ENCODE results near the gene ANKRD11. TPM values are rescaled to one million over a fixed set of nuclear protein-coding genes. Genes with fewer than 3 reads are reported as not detected.

The ANKRD11 gene
- total and polyA plus RNA-seq, 12 donors, result 47.7 to 93.6 (median 66.2) TPM

GRCh38 chr16:89355686-89356085 lies 134.7 kb downstream of the ANKRD11 start:
- WGBS, 2 donors, result 92 to 94% methylated on average over 16 of the region's 16 CpGs
- Histone ChIP-seq H3K4me3 (no peak overlapping the region), H3K9me3 (no peaks in the 10 kb centered on the region), H3K36me3 (peaks cover 0 to 20% (median 0%) of the 10 kb centered on the region in 9 donors), H3K4me1 (peaks cover 34 to 96% (median 88%) of the 10 kb centered on the region in 9 donors), H3K27me3 (no peaks in the 10 kb centered on the region), H3K27ac (peak overlapping the region in 2 of 10 donors; percentile 8 to 45)
- TF ChIP-seq CTCF (IDR thresholded peaks at IDR 0.05), result no peak
- no peak for ATAC-seq
- DNase-seq, result no peak
- intact Hi-C loops (cut with DNase I), result loop anchor here in 1 of 10 donors (10.0 kb wide), 2 partner anchors 49 to 129 kb away; no protein-coding TSS in a partner anchor

DNA sequence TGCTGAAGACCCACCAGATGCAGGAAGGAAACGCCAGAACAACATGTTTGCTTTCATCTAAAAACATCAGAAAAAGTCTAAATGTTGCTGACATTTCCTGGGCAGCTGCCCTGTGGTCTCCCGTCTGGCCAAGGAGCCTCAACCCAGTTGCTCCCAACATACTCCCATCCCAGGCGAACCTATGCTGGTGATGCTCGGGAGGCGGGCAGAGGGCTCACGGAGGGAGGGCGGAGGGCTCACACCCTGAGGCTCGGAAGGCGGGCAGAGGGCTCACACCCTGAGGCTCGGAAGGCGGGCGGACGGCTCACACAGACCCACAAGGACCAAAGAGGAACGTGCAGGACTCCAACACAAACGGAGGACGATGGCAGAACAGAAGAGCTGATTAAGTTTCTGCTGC lies 135.4 kb downstream of the ANKRD11 start:
- ATAC-seq (no peak), DNase-seq (no peak)
- Histone ChIP-seq H3K4me1 (peaks cover 34 to 92% (median 81%) of the 10 kb centered on the region in 9 donors), H3K9me3 (no peaks in the 10 kb centered on the region), H3K36me3 (peaks cover 0 to 19% (median 0%) of the 10 kb centered on the region in 9 donors), H3K27ac (peak overlapping the region in 4 of 10 donors; percentile 8 to 70 (median 32)), H3K27me3 (no peaks in the 10 kb centered on the region), H3K4me3 (no peak overlapping the region)
- TF ChIP-seq CTCF (IDR thresholded peaks at IDR 0.05), result no peak
- 90 to 91% methylated on average over 16 of the region's 16 CpGs for WGBS, 2 donors
- intact Hi-C loops (cut with DNase I), result loop anchor here in 1 of 10 donors (10.0 kb wide), 2 partner anchors 50 to 130 kb away; no protein-coding TSS in a partner anchor

DNA sequence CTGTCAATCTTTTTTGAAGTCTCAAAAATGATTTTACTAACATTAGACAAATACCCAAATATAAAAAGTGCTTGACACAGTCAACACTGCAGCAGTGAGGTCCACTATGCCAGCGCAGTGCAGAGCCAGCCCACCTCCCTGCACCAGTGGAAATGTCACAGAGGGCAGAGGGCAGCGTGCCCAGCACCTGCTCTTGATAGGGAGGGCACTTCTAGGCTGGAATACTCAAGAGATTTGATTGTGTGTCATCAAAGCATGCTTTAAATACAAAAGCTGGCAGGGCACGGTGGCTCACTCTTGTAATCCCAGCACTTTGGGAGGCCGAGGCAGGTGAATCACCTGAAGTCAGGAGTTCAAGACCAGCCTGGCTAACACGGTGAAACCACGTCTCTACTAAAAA lies 136.0 kb downstream of the ANKRD11 start:
- no peak overlapping the region for H3K4me3 ChIP-seq
- H3K9me3 ChIP-seq, result no peaks in the 10 kb centered on the region
- DNase-seq, result peak in 1 of 2 donors; percentile 67
- peaks cover 31 to 85% (median 74%) of the 10 kb centered on the region in 9 donors for H3K4me1 ChIP-seq
- intact Hi-C loops (cut with DNase I), result loop anchor here in 1 of 10 donors (10.0 kb wide), 2 partner anchors 50 to 130 kb away; no protein-coding TSS in a partner anchor
- 37 to 62% methylated on average over 6 of the region's 6 CpGs for WGBS, 2 donors
- no peaks in the 10 kb centered on the region for H3K27me3 ChIP-seq
- peaks cover 0 to 19% (median 0%) of the 10 kb centered on the region in 9 donors for H3K36me3 ChIP-seq
- ATAC-seq, result peak in 5 of 8 donors; percentile 43 to 76 (median 60)
- peak overlapping the region in 6 of 10 donors; percentile 7 to 70 (median 36) for H3K27ac ChIP-seq
- no peak for TF ChIP-seq CTCF (IDR thresholded peaks at IDR 0.05)

GRCh38 chr16:89352091-89352681 lies 138.2 kb downstream of the ANKRD11 start:
- peak in 6 of 8 donors; percentile 26 to 61 (median 47) for ATAC-seq
- DNase-seq, result no peak
- peaks cover 0 to 19% (median 0%) of the 10 kb centered on the region in 9 donors for H3K36me3 ChIP-seq
- no peak overlapping the region for H3K4me3 ChIP-seq
- peaks cover 22 to 72% (median 55%) of the 10 kb centered on the region in 9 donors for H3K4me1 ChIP-seq
- 66 to 74% methylated on average over 13 of the region's 13 CpGs for WGBS, 2 donors
- peak overlapping the region in 6 of 10 donors; percentile 9 to 70 (median 26) for H3K27ac ChIP-seq
- H3K9me3 ChIP-seq, result no peaks in the 10 kb centered on the region
- no peaks in the 10 kb centered on the region for H3K27me3 ChIP-seq
- TF ChIP-seq CTCF (IDR thresholded peaks at IDR 0.05), result no peak
- intact Hi-C loops (cut with DNase I), result loop anchor here in 1 of 10 donors (10.0 kb wide), 2 partner anchors 53 to 133 kb away; no protein-coding TSS in a partner anchor

Measured in heart right ventricle (tissue), 16 donors.